Panc1 (cell line): ENCODE measurements around the gene GBF1. TPM values are rescaled to one million over a fixed set of nuclear protein-coding genes. Genes with fewer than 3 reads are reported as not detected.

Experiments used
- ATAC-seq: fragments of 200-7000 bp; cut with Tn5 transposase; 2 replicates; pipeline ENCODE4 v1.9.1; 2020; ENCODE audit warnings: mild to moderate bottlenecking, moderate library complexity
- BruUV-seq: library from RNA; stranded (reverse); fragments of 400-500 nt; replicated peaks from 2 replicates; lab custom pipeline; 2021; lab: Mats Ljungman, UMichigan
- CTCF ChIA-PET: fragments of 300-600 bp; sonication (Branson Sonifier 250); formaldehyde crosslinking; loops from one replicate; lab custom pipeline; 2022; ENCODE audit warnings: antibody characterized with exemption; lab: Charles Lee
- POLR2A ChIA-PET: fragments of 300-600 bp; sonication (Branson Sonifier 250); formaldehyde crosslinking; loops from one replicate; lab custom pipeline; 2022; ENCODE audit warnings: antibody characterized with exemption; lab: Charles Lee
- DNase-seq: peaks from one replicate; pipeline ENCODE4 v3.0.0-alpha.2; 2010; ENCODE audit warnings: low read depth, low spot score
- H3K27ac ChIP-seq: 2 replicates; pipeline ENCODE4 v1.5.1; 2011; ENCODE audit warnings: mild to moderate bottlenecking, low read length, inconsistent platforms
- H3K27me3 ChIP-seq: fragments of 200-500 bp; sonication (Bioruptor generic); 2 replicates; pipeline ENCODE4 v1.6.0; 2014; ENCODE audit warnings: low read length, inconsistent platforms; ENCODE audit not compliant: control insufficient read depth, insufficient read depth
- H3K36me3 ChIP-seq: fragments of 200-500 bp; sonication (Bioruptor generic); 2 replicates; pipeline ENCODE4 v1.5.1; 2014; ENCODE audit warnings: inconsistent platforms, mild to moderate bottlenecking, low read length, moderate library complexity; ENCODE audit not compliant: control insufficient read depth, insufficient read depth
- H3K4me1 ChIP-seq: 2 replicates; pipeline ENCODE4 v1.5.1; 2011; ENCODE audit warnings: inconsistent platforms, mild to moderate bottlenecking, low read length, moderate library complexity; ENCODE audit not compliant: control insufficient read depth, insufficient read depth
- H3K4me3 ChIP-seq, 2 experiments: 2 replicates each; pipeline ENCODE4 v1.5.1; 2011 to 2012; ENCODE audit warnings: low read depth in 2 of 2, low read length in 2 of 2, mild to moderate bottlenecking in 2 of 2, inconsistent platforms in 1 of 2, moderate library complexity in 1 of 2
- H3K9me3 ChIP-seq: fragments of 200-500 bp; sonication (Bioruptor generic); 2 replicates; pipeline ENCODE4 v1.5.1; 2014; ENCODE audit warnings: low read depth, mild to moderate bottlenecking, inconsistent platforms, low read length, moderate library complexity; ENCODE audit not compliant: control insufficient read depth, insufficient read depth
- POLR2AphosphoS5 ChIP-seq: IDR thresholded peaks from 2 replicates; pipeline ENCODE4 v1.6.1; 2012; ENCODE audit warnings: mild to moderate bottlenecking, low read depth, low read length, moderate library complexity
- REST ChIP-seq, 2 experiments: IDR thresholded peaks; 2 replicates each; pipeline ENCODE4 v1.6.1; 2011 to 2012; ENCODE audit warnings: low read depth in 2 of 2, control low read depth in 1 of 2, low read length in 1 of 2, mild to moderate bottlenecking in 1 of 2, moderate library complexity in 1 of 2; ENCODE audit not compliant: insufficient read depth in 1 of 2
- SIN3A ChIP-seq: IDR thresholded peaks from 2 replicates; pipeline ENCODE4 v1.6.1; 2012; ENCODE audit warnings: low read depth, mild to moderate bottlenecking, low read length, moderate library complexity, borderline replicate concordance; ENCODE audit not compliant: insufficient read depth
- TCF7L2 ChIP-seq: IDR thresholded peaks from 2 replicates; pipeline ENCODE4 v1.6.1; 2011; ENCODE audit warnings: mild to moderate bottlenecking, low read depth, low read length, inconsistent platforms
- in situ Hi-C: cut with HindIII; loops from 2 replicates; pipeline ENCODE4 v1.10.0; 2016; ENCODE audit warnings: low sequenced_read_pairs, low pct_unique_long_range_greater_than_20kb
- intact Hi-C: fragments of 100-400 bp; cut with micrococcal nuclease; formaldehyde crosslinking; loops from one replicate; pipeline ENCODE4 v1.10.0; 2022; ENCODE audit not compliant: unreplicated experiment
- total RNA-seq: library from RNA; stranded (reverse); gene quantifications from one replicate; pipeline ENCODE4 v1.2.1, GENCODE V29; 2021; ENCODE audit not compliant: unreplicated experiment
- TF ChIP-seq, protein P1 (sequence below): fragments of 450-650 bp; IDR thresholded peaks from 2 replicates; pipeline ENCODE4 v1.5.1; 2017; ENCODE audit warnings: mild to moderate bottlenecking

Gene GBF1
- total RNA-seq, 1 experiment from 2014 or later: 65.0 TPM

GRCh38 chr10:102342958-102343357 lies 97.6 kb downstream of the GBF1 start:
- Histone ChIP-seq H3K9me3 (no peaks in the 10 kb centered on the region), H3K36me3 (no peaks in the 10 kb centered on the region), H3K4me1 (no peaks in the 10 kb centered on the region), H3K27ac (no peak overlapping the region), H3K4me3 (no peak overlapping the region), H3K27me3 (no peaks in the 10 kb centered on the region)
- no peak for ATAC-seq
- in situ Hi-C loops (no loop called here), intact Hi-C loops (loop anchor here (10.0 kb wide), 1 partner anchor 178 kb away; no protein-coding TSS in a partner anchor)
- CTCF ChIA-PET: interaction anchor here (0.7 to 1.0 kb wide), 2 partner anchors 111 to 113 kb away, joined by 3 to 4 read pairs; no protein-coding TSS in a partner anchor
- POLR2A ChIA-PET: no interaction called here
- TF ChIP-seq, protein P1, sequence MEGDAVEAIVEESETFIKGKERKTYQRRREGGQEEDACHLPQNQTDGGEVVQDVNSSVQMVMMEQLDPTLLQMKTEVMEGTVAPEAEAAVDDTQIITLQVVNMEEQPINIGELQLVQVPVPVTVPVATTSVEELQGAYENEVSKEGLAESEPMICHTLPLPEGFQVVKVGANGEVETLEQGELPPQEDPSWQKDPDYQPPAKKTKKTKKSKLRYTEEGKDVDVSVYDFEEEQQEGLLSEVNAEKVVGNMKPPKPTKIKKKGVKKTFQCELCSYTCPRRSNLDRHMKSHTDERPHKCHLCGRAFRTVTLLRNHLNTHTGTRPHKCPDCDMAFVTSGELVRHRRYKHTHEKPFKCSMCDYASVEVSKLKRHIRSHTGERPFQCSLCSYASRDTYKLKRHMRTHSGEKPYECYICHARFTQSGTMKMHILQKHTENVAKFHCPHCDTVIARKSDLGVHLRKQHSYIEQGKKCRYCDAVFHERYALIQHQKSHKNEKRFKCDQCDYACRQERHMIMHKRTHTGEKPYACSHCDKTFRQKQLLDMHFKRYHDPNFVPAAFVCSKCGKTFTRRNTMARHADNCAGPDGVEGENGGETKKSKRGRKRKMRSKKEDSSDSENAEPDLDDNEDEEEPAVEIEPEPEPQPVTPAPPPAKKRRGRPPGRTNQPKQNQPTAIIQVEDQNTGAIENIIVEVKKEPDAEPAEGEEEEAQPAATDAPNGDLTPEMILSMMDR: no peak
- TF ChIP-seq REST (IDR thresholded peaks at IDR 0.05; ENCODE audit: insufficient read depth in 1 of 2, low read depth in 2 of 2, low read length in 1 of 2) (no peak), SIN3A (no peak), POLR2AphosphoS5 (no peak), TCF7L2 (no peak)
- no peak for DNase-seq
- no TSS peak for BruUV-seq

GRCh38 chr10:102344067-102344466 lies 98.7 kb downstream of the GBF1 start:
- no peak overlapping the region for H3K4me3 ChIP-seq
- no peaks in the 10 kb centered on the region for H3K36me3 ChIP-seq
- no peaks in the 10 kb centered on the region for H3K4me1 ChIP-seq
- no peak for DNase-seq
- ChIA-PET POLR2A (no interaction called here), CTCF (interaction anchor here (1.0 kb wide), 1 partner anchor 112 kb away, joined by 3 read pairs; no protein-coding TSS in a partner anchor)
- intact Hi-C loops: loop anchor here (10.0 kb wide), 1 partner anchor 179 kb away; no protein-coding TSS in a partner anchor
- ATAC-seq: no peak
- TF ChIP-seq REST (IDR thresholded peaks at IDR 0.05; ENCODE audit: insufficient read depth in 1 of 2, low read depth in 2 of 2, low read length in 1 of 2) (no peak), SIN3A (no peak), TCF7L2 (no peak), POLR2AphosphoS5 (no peak)
- TF ChIP-seq, protein P1: no peak
- in situ Hi-C loops: no loop called here
- BruUV-seq: no TSS peak
- H3K27ac ChIP-seq: no peak overlapping the region
- no peaks in the 10 kb centered on the region for H3K27me3 ChIP-seq
- no peaks in the 10 kb centered on the region for H3K9me3 ChIP-seq
